GM18951 (cell line): Measurements from ENCODE around the gene XCL2.
"Not testable (repeated sequence)": the region's sequence is repeated elsewhere in the genome, so short reads cannot be mapped to it uniquely, and the experiment has no call there.

ENCODE experiments used
- POLR2A ChIP-seq: IDR thresholded peaks from 4 replicates; pipeline ENCODE4 v1.6.1; 2011; ENCODE audit warnings: mild to moderate bottlenecking; ENCODE audit not compliant: insufficient read length, insufficient read depth; ENCODE audit errors: extremely low read depth
- in situ Hi-C: fragments of 300-500 bp; cut with MboI; formaldehyde crosslinking; loops from one replicate; pipeline ENCODE4 v1.12.0; 2022; ENCODE audit warnings: low sequenced_read_pairs, mixed read lengths, inconsistent platforms; ENCODE audit not compliant: unreplicated experiment

Gene XCL2

GRCh38 chr1:168551688-168552087, 7.9 kb upstream of the XCL2 start:
- in situ Hi-C loops: no loop called here
- no peak for TF ChIP-seq POLR2A

GRCh38 chr1:168550971-168551370, 7.2 kb upstream of the XCL2 start:
- no peak for TF ChIP-seq POLR2A
- in situ Hi-C loops: no loop called here

- in situ Hi-C loops: not testable (repeated sequence)
Observed at GRCh38 chr1:168546553-168546895, 2.7 kb upstream of the XCL2 start.

GRCh38 chr1:168545678-168546552, 2.1 kb upstream of the XCL2 start:
- in situ Hi-C loops: not testable (repeated sequence)

- in situ Hi-C loops: not testable (repeated sequence)
Observed at GRCh38 chr1:168542978-168543377, 819 bp downstream of the XCL2 start.

- in situ Hi-C loops: not testable (repeated sequence)
Observed at GRCh38 chr1:168540798-168541197, 3.0 kb downstream of the XCL2 start.

GRCh38 chr1:168535536-168535935, 8.3 kb downstream of the XCL2 start:
- in situ Hi-C loops: no loop called here
- no peak for TF ChIP-seq POLR2A

GRCh38 chr1:168531615-168532345, 12.0 kb downstream of the XCL2 start:
- no peak for TF ChIP-seq POLR2A
- in situ Hi-C loops: no loop called here

GRCh38 chr1:168529518-168529917, 14.3 kb downstream of the XCL2 start:
- in situ Hi-C loops: no loop called here

GRCh38 chr1:168521401-168522000, 22.3 kb downstream of the XCL2 start:
- no peak for TF ChIP-seq POLR2A
- in situ Hi-C loops: no loop called here

More at GRCh38 chr1:168529518-168529917, 14.3 kb downstream of the XCL2 start:
- TF ChIP-seq POLR2A: no peak

- TF ChIP-seq POLR2A: no peak
- in situ Hi-C loops: no loop called here
Observed at GRCh38 chr1:168520832-168521231, 23.0 kb downstream of the XCL2 start.

- TF ChIP-seq POLR2A: no peak
- in situ Hi-C loops: no loop called here
Observed at GRCh38 chr1:168520052-168520751, 23.6 kb downstream of the XCL2 start.

GRCh38 chr1:168518813-168519212, 25.0 kb downstream of the XCL2 start:
- in situ Hi-C loops: no loop called here
- no peak for TF ChIP-seq POLR2A
